GM12891 (cell line): Measurements from ENCODE around the gene ADH4.

Experiments
- PAX5 ChIP-seq: IDR thresholded peaks from 2 replicates; pipeline ENCODE4 v1.6.1; 2011; ENCODE audit warnings: low read length, moderate library complexity, mild to moderate bottlenecking; ENCODE audit not compliant: insufficient read depth, severe bottlenecking
- POLR2A ChIP-seq: IDR thresholded peaks from 2 replicates; pipeline ENCODE4 v1.6.1; 2011; ENCODE audit warnings: low read depth, low read length, control low read depth
- POLR2AphosphoS5 ChIP-seq: IDR thresholded peaks from 2 replicates; pipeline ENCODE4 v1.6.1; 2011; ENCODE audit warnings: low read depth, low read length, control low read depth
- SPI1 ChIP-seq: IDR thresholded peaks from 2 replicates; pipeline ENCODE4 v1.6.1; 2011; ENCODE audit warnings: low read depth, low read length, control low read depth
- TAF1 ChIP-seq: IDR thresholded peaks from 2 replicates; pipeline ENCODE4 v1.6.1; 2011; ENCODE audit warnings: low read depth, low read length, control low read depth

- TF ChIP-seq POLR2AphosphoS5 (no peak), POLR2A (no peak), TAF1 (no peak), PAX5 (no peak), SPI1 (no peak)
Measured at GRCh38 chr4:99165978-99166377, 21.9 kb upstream of the ADH4 start.
